HG02981 (cell line): Measurements from ENCODE around the gene C1QTNF12.

Experiments
- ATAC-seq: cut with Tn5 transposase; IDR thresholded peaks from one replicate; pipeline ENCODE4 v1.9.1; 2021; ENCODE audit warnings: mild to moderate bottlenecking, moderate library complexity; ENCODE audit not compliant: unreplicated experiment

The C1QTNF12 gene

GRCh38 chr1:1230656-1231399 is 15.7 kb downstream of the C1QTNF12 start:
- no peak for ATAC-seq

DNA sequence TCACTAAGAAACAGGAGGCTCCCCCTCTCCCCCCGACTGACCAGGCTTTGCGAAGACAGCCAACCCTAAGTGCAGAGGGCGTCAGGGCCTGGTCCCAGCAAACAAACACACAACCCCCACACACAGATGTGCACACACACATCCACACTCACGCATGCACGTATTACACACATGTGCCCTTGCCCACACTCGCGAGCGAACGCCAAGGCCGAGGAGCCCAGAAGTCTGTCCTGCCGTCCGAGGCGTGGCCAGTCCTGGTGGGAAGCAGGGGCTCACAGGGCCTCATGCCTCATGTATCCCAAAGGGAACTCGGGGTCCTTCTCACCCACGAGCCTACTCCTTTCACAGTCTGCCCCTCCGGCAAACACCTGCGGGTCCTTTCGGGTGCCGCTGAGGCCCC is 16.8 kb downstream of the C1QTNF12 start:
- no peak for ATAC-seq

- ATAC-seq = no peak
These were observed 17.8 kb downstream of the C1QTNF12 start for GRCh38 chr1:1228596-1229321.

DNA sequence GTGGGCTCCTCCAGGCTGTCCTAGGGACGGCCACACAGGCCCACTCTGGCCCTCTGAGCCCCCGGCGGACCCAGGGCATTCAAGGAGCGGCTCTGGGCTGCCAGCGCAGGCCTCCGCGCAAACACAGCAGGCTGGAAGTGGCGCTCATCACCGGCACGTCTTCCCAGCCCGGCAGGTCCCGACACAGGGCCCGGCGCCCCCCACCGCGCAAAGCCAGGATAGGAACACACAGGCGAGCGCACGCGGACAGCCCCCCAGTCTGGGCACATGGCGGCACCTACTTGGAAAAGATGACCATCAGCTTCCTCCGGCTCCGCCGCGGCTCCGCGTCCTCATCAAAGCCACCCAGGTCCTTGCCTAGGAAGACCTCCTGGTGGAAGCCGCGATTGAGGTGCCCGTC is 18.3 kb downstream of the C1QTNF12 start:
- no peak for ATAC-seq

GRCh38 chr1:1227386-1227785 is 19.1 kb downstream of the C1QTNF12 start:
- no peak for ATAC-seq

DNA sequence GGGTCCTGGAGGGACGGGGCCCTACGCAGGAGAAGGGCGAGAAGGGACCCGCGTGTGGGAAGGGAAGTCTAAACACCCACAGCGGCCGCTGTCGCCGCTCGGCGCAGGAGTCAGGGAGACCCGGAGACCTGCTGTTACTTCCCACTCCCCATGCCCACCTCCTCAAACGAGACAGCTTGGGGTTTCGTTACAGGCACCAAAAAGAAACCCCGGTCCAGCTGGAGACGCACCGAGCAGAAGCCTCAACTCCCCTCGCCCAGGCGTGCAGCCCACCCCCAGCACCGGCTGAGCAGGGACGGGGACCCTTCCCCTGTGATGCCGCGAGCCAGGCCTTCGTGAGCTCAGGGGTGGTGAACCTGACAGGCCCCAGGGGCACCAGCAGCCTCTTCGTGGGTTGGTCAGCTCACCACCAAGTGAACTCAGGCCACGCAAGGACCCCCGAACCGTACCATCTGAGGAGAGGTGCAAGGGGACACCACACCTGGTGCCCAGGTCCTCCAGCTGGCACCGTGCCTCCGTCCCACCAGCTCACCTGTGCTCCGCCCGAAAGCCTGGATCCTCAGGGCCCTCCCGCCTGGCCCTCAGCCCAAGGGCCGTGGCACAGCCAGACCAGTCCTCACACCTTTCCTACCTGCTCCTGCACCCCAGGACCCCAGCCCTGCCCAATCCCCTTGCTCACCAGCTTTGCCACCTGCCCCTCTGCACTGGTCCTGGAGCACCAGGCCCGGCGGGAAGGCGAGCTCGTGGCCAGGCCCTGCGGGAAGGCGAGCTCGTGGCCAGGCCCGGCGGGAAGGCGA is 19.8 kb downstream of the C1QTNF12 start:
- ATAC-seq = no peak

DNA sequence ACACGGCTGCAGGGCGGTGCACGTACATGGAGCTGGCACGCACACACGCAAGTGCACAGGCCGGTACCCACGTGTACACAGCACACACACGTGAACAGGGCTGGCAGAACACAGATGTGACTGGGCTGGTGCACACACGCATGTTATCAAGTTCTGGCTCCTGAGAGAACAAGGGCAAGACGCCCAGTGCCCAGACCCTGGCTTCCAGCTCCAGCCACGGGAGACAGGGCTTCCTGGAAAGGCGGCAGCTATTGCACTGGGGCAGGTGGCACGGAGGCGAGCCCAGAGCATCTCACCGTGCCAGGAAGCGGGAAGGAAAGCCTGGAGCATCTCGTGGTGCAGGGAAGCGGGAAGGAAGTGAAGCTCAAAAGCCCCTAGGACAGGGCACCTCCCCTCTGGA is 20.6 kb downstream of the C1QTNF12 start:
- no peak for ATAC-seq

DNA sequence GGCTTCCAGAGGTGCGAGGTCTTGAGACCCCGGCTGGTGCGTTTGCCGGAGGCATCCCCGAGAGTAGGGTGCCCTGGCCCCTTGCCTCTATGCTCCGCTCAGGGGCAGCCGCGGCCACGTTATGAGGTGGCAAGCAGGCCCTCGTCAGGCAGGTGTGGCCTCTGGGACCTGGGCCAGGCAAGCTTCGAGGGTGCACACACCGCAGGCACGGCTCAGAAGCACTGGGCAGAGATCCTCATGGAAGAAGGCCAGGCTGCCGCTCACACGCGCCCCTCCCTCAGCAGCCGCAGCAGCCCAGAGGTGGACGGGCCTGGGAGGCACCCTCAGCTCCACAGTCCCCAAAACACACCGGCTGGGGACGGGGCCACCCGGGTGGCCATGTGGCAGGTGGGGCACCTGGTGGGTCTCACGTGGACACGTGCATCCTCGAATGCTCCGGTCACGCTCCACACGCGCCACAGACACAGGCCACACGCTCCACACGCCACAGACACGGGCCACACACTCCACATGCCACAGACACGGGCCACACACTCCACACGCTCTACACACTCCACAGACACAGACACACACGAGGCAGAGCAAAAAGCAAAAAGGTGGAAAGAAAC is 21.2 kb downstream of the C1QTNF12 start:
- no peak for ATAC-seq

DNA sequence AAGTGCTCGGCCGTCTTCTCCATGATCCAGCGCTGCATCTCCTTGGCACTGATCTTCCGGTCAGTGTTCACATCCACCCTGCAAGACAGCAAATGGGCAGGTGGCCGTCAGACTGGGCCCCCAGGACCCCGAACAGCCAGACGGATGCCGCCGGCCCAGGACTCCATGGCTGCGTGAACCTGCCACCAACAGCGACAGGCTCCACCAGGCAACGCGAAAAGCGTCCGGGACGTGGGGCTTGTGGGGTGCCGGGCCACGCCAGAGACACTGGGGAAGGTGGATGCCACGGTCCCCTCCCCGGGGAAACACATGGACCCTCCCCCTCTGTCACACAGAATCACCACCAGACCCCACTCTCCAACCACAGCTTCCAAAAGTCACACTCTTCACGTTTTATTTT is 22.6 kb downstream of the C1QTNF12 start:
- no peak for ATAC-seq

- ATAC-seq = no peak
These were observed 23.2 kb downstream of the C1QTNF12 start for GRCh38 chr1:1223321-1223720.

DNA sequence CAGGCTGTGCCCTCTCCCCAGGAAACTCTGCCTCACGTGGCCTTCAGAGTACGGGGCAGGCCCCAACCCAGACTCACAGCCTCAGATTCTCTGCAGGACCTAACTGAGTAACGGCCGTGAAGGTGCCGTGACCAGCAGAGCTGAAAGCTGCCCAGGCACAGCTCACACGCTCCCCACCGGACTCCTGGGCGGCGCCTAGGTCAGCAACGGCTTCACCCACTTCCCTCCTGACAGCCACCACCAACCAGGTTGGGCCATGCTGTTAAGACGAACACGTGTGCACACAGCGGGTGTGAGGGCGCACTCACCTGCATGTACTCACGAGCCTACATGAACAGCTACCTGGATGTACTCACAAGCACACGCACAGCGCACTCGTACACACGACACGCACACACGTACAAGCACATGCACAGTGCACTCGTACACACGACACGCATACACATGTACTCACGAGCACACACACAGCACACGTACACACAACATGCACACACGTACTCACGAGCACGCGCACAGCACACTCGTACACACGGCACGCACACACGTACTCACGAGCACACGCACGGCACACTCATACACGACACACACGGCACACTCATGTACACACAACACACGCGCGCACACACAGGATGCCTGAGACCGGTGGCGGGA is 23.8 kb downstream of the C1QTNF12 start:
- ATAC-seq = no peak

DNA sequence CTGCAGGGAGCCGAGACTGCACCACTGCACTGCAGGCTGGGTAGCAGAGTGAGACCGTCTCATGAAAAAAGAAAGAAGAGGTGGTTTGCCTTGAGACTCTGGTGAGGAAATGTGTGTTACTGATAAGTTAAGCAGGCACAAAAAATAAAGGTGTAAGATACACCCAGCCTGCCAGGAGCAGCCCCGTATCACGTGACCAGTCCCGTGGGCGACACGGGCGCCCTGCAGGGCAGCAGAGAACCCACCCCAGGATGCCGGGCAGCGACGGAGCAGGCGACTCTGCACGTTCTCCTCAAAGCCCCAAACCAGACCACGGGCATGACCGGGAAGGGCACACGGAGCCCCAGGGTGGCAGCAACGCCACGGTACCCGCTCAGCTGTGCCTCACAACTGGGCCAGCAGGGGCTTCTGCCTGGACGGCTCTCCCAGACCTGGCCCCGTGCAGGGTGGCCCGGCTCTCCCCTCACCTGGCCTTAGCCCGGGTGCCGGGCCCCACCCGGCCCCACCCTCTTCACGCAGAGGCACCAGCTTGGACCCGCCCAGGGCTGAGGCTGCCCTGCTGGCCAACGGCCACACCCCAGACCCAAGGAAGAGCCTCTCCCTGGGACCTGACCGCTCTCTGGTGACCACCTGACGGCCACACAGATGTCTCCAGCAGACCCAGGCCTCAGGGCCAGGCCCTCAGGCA is 24.5 kb downstream of the C1QTNF12 start:
- ATAC-seq = no peak

- no peak for ATAC-seq
These were observed 26.3 kb downstream of the C1QTNF12 start for GRCh38 chr1:1220197-1220596.

DNA sequence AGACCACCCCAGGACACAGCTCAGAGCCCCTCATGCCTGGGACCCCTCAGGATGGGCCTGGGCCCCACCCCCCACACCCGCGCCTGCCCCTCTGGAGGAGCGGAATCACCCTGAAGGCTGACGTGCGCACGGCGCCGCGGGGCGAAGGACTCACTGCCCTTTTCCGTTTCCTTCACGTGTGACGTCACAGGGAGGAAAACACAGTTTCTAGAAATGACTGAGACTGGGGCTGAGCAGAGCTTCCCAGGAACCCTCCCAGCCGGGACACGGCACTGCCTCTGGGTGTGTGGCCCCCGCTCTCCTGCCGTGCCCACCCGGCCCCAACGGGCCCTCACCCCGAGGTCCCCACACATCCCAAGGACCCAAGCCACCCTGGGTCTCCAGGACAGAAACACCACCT is 27.2 kb downstream of the C1QTNF12 start:
- ATAC-seq = no peak

- ATAC-seq = no peak
These were observed 27.9 kb downstream of the C1QTNF12 start for GRCh38 chr1:1218524-1219200.

DNA sequence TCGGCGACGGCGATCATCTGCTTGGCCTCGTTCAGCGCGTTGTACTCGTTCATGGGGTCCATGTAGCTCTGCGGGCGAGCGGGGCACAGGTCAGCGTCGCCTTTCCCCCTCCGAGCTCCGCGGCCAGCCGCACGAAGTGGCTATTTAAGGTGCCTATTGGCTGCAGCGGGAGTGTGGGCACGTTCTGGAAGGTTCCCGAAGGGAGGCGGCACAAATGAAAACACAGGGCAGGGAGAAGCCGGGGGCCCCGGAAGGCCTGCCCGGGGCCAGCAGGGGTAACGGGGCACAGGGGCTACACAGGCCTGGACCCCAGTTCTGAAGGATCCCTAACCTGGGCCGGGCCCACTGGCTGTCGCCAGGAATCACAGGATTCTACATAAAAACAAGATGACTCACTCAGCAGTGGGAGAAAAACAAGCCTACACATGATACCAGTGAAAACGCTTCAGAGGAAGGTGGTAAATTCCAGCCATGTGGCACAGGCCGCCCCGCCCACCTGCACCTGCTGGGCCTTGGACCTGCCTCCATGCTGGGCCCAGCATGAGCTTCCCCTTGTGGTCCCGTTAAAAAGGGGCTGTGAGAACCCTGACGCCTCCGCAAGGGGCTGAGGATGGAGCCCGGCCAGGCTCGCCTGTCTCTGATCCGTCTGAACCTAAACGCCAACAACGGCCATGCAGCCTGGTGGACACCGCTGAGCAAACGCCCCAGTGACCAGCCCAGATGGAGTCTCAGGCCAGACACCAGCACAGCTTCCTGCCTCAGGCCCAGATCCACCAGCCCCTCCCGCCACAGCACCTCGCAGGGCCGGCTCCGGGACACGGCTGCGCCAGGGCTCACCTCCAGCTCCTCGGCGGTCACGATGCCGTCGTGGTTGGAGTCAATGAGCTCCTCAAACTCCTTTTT is 28.6 kb downstream of the C1QTNF12 start:
- ATAC-seq = no peak

GRCh38 chr1:1216770-1217620 is 29.5 kb downstream of the C1QTNF12 start:
- no peak for ATAC-seq
